ENCODE results near the gene AP2B1. TPM values are rescaled to one million over a fixed set of nuclear protein-coding genes. Genes with fewer than 3 reads are reported as not detected.

The AP2B1 gene
- total RNA-seq, 1 experiment from 2014 or later: 198 TPM

DNA sequence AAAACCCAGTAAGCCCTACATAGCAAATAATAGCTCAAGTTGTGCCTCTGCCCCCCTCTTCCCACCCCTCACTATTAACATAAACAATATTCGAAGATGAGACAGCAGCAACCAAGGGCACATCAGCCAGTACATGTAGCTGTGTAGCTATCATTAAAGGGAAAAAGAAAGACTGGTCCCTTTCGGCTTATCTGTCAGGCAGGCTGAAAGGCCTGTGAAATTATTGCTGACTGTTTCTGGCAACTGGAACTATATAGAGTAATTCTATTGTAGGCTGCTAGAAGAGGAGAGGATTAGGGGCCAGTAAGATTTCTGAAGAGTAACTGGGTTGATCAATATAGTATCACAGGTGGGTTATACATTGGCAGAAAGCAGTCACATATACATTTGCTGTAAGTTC is 107.8 kb downstream of the AP2B1 start (continued):
- no peak for TF ChIP-seq POLR2AphosphoS5 (IDR thresholded peaks at IDR 0.05; ENCODE audit: low read depth, low read length)

DNA sequence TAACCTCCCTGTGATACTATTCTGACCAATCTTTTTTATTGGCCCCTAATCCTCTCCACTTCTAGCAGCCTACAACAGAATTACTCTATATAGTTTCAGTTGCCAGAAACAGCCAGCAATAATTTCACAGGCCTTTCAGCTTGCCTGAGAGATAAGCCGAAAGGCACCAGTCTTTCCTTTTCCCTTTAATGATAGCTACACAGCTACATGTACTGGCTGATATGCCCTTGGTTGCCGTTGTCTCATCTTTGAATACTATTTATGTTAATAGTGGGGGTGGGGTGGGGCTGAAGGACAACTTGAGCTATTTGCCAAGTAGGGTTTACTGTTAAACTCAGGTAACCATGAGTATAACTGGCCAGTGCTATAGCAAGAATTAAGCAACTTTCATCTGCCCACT is 108.5 kb downstream of the AP2B1 start:
- TF ChIP-seq EZH2phosphoT487 (IDR thresholded peaks at IDR 0.05; ENCODE audit: borderline replicate concordance): no peak
- no peak for TF ChIP-seq TCF7L2 (IDR thresholded peaks at IDR 0.05; ENCODE audit: borderline replicate concordance, extremely low read depth, insufficient read depth, insufficient read length)
- TF ChIP-seq, protein P1, sequence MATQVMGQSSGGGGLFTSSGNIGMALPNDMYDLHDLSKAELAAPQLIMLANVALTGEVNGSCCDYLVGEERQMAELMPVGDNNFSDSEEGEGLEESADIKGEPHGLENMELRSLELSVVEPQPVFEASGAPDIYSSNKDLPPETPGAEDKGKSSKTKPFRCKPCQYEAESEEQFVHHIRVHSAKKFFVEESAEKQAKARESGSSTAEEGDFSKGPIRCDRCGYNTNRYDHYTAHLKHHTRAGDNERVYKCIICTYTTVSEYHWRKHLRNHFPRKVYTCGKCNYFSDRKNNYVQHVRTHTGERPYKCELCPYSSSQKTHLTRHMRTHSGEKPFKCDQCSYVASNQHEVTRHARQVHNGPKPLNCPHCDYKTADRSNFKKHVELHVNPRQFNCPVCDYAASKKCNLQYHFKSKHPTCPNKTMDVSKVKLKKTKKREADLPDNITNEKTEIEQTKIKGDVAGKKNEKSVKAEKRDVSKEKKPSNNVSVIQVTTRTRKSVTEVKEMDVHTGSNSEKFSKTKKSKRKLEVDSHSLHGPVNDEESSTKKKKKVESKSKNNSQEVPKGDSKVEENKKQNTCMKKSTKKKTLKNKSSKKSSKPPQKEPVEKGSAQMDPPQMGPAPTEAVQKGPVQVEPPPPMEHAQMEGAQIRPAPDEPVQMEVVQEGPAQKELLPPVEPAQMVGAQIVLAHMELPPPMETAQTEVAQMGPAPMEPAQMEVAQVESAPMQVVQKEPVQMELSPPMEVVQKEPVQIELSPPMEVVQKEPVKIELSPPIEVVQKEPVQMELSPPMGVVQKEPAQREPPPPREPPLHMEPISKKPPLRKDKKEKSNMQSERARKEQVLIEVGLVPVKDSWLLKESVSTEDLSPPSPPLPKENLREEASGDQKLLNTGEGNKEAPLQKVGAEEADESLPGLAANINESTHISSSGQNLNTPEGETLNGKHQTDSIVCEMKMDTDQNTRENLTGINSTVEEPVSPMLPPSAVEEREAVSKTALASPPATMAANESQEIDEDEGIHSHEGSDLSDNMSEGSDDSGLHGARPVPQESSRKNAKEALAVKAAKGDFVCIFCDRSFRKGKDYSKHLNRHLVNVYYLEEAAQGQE (IDR thresholded peaks at IDR 0.05; ENCODE audit: low read depth): no peak
- TF ChIP-seq POLR2A (IDR thresholded peaks at IDR 0.05; ENCODE audit: borderline replicate concordance, extremely low read depth, insufficient read depth, insufficient read length): no peak
- no peaks in the 10 kb centered on the region for H3K27me3 ChIP-seq (ENCODE audit: insufficient read depth, low read length)
- H3K79me2 ChIP-seq (ENCODE audit: insufficient read depth, low read length): peaks cover 3% of the 10 kb centered on the region; the same call in 1 of the 2 replicates
- no peak overlapping the region for H2AFZ ChIP-seq (ENCODE audit: low read depth, low read length, poor library complexity, severe bottlenecking)
- ChIA-PET POLR2A (no interaction called here), RAD21 (ENCODE audit: low non-redundant PET in 1 of 2, low total read pairs in 2 of 2, uncharacterized antibody in 2 of 2, unreplicated experiment in 2 of 2) (no interaction called here), CTCF (no interaction called here)
- no TSS peak for BruUV-seq (replicated peaks)
- H3K9me2 ChIP-seq (ENCODE audit: insufficient read depth): no peaks in the 10 kb centered on the region
- no peaks in the 10 kb centered on the region for H3K9me3 ChIP-seq (ENCODE audit: control insufficient read depth in 1 of 2, insufficient read depth in 1 of 2, low read depth in 1 of 2, low read length in 2 of 2)
- H3K4me2 ChIP-seq (ENCODE audit: low read length): no peak overlapping the region
- no peak overlapping the region for H3K27ac ChIP-seq (ENCODE audit: low read depth, low read length)
- H3K4me1 ChIP-seq (ENCODE audit: control insufficient read depth in 1 of 2, insufficient read depth in 2 of 2, low read length in 2 of 2): no peaks in the 10 kb centered on the region
- intact Hi-C loops (cut with micrococcal nuclease): no loop called here
- no peaks in the 10 kb centered on the region for H4K20me1 ChIP-seq (ENCODE audit: insufficient read depth)
- H3K9ac ChIP-seq (ENCODE audit: low read length): no peak overlapping the region
- no peak overlapping the region for H3K4me3 ChIP-seq (replicated peaks in 1 of 2; ENCODE audit: low read depth in 1 of 2, low read length in 2 of 2)
- DNase-seq (ENCODE audit: low read depth, low spot score) (no peak), ATAC-seq (no peak)
- H3K36me3 ChIP-seq (ENCODE audit: control insufficient read depth in 1 of 2, insufficient read depth in 2 of 2, low read length in 2 of 2): peaks cover 16 to 18% of the 10 kb centered on the region in 2 experiments; a peak in 3 of 4 replicates
